GM18499 (cell line): ENCODE results near the gene OPCML.

Source experiments
- ATAC-seq: cut with Tn5 transposase; IDR thresholded peaks from one replicate; pipeline ENCODE4 v1.9.1; 2021; ENCODE audit warnings: moderate number of reproducible peaks; ENCODE audit not compliant: insufficient read depth, unreplicated experiment

Gene OPCML

DNA sequence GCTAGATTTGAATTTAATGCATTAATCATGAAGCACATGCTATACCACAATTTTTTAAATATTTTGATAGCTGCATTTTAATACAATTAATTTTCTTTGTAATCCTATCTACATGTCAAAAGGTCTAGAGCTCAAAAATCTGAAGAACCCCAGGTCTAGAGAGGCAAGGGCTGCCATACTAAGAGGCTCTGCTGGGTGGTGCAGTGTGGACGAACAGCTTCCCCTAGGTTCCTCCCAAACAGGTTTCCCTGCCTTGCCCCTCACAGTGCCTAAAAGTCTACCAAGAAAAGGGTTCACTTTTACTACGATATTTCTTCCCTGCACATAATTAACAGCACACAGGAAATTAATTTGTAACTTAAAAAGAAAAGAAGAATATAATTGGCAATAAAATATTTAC lies 681.1 kb downstream of the OPCML start:
- ATAC-seq = no peak

DNA sequence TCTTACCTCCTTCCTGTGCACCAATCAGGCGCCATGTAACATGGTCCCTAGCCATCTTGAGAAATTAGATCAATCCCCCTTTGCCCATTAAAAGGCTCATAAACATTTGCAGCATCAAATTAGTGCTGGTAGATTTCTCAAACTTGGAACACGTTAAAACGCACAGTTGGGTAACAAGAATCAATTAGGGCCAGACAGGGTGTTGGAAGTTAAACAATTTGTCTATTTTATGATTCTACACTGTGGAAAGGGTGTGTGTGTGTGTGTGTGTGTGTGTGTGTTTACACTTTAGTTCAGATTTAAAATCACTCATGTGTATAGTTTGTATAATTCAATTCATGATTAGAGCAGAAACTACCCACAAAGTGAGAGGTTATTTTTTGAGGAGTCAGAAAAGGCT lies 682.0 kb downstream of the OPCML start:
- ATAC-seq = no peak

DNA sequence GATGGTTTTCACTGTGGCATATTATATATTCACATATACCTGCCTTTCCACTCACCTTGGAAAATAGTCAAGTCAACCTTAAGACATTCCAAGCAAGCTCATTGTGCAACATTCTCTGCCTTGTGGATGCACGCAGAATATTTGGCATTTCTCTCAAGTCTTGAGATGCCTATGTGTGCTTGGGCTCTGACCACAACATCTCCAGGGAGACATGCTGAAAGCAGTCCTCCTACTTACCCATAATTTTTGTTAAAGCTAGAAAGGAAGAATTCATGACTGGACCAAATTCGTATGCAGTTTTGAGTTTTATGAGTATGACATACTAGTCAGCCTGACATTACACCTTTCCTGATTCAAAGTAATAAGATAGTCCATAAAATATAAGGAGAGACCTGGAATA lies 684.0 kb downstream of the OPCML start:
- ATAC-seq = no peak

DNA sequence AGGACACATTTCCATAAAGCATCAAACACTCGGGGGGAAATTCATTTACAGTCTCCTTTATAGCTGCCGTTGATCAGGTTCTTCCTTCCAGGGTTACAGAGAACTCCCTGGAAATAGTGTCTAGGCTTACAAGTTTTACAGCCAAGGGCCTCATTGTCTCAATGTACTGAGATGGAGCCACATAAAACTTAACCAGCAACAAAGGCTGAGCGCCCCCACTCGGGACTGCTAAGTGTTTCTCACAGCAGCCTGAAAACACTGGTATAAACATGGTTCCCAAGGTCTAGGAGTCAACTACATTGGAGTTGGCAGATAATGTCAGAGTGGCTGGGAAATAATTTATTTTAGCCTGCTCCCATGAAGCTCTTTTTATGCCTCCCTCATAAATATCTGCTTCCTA lies 686.2 kb downstream of the OPCML start:
- ATAC-seq = no peak

DNA sequence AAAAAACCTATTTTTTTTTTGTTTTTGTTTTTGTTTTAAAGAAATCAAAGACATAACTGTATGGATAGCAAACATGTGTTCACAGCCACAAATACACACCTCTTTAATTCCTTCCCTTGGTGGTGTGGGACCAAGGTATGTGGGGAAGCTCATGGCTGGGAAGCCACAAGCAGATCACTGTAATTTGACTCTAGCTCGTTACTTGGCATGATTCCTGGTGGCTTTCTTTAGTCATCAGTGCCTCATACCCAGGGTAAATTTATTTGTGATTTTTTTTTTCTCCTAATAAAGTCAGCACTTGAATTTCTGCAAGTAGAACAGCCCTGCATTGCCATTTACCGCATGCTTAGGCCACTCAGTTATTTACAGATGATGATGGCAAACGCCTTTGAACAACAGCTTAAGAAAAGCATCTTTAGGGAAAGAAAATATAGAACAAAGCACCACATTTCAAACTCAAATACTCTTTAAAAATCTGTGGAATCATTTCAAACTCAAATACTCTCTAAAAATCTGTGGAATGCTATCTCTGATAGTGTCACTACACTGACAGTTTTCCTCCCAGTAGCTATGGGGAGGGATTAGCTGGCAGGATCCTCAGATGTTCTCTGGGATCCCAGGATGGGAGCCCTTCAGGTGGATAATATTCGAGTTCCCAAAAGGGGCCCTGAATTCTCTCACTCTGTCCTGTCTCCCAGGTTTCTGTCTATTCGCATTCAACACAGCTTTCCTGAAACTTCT lies 687.2 kb downstream of the OPCML start:
- no peak for ATAC-seq

DNA sequence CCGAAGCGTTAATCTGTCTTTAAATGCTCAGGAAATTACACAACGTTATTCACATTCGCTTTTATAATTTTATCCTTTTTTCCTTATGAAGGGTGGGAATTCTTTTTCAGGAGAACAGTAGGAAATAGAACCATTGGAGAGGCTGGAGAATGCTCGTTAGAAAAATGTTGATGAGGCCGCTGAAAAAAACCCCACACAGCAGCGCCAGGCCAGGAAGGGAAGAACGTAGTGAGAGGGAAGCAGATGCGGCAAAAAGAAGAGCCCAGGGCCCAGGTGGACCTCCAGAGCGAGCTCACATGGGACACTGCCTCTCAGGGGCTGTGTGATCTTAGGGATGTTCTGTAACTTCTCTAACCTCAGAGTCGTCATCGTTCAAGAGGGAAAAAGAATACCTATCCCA lies 691.6 kb downstream of the OPCML start:
- ATAC-seq = no peak

DNA sequence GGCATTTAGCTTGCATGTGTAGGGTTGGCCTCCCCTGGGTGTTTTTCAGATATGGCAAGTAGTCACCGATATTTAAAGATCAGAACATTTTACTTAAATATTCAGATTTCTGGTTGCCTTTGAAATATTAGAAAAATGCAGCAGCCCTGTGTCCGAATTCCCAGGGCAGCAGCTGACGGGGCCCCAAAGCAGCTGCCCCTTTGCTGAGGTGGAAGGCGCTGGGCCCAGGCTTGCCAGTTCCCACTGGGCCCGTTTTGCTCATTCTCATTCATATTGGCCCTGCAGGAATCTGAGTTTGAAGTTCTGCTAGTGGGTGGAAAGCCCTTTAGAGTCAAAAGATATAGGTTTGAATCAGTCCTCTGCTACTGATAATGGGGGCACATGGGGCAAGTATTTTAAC lies 692.1 kb downstream of the OPCML start:
- ATAC-seq = no peak

DNA sequence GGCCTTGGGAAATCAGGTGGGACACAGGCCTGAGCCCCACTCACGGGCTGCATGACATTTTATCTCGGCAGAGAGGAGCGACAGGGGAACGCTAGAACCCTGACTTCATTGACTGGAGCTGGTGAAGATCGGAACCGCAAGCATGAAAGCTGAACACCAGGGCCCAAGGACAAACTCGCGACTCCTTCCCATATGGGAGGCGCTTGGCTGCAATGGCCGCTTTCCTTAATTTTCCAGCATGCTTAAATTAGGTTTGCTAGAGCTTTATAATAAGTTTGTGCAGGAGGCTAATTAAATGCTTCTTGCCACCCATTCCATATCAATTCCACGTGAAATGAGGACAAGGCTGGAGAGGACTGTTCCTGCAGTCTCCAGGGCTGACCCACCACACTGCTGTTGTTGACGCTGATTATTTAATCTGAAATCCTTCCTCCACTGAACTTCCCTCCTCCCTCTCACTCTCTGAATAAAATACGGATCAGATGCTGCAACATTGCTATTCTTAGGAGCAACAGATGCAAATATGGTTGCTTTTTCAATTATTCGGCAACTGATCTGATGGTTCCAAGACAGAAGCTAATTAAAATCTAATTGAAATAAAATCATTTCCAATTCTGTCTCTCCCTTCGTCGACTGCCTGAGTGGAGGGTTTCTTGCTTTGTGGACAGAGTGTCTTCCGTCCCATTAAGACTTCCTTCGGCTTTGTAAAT lies 692.9 kb downstream of the OPCML start:
- no peak for ATAC-seq

DNA sequence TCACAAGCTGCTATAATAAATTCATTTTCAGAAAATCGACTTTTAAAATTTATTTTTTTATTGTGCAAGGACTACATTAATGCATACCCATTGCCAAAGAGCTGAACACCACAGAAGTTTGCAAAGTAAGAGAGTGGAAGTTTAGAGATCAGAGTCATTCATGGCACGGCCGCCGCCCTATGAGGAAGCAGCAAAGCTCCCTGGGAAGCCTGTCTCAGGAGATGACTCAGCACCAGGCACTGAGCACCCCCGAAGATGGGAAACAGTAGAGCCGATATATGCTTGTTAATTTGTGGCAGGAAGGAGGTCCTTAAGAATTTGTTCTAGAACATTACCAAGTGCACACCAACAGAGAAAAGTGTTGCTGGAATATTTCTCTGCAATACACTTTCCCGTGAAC lies 693.7 kb downstream of the OPCML start:
- no peak for ATAC-seq

DNA sequence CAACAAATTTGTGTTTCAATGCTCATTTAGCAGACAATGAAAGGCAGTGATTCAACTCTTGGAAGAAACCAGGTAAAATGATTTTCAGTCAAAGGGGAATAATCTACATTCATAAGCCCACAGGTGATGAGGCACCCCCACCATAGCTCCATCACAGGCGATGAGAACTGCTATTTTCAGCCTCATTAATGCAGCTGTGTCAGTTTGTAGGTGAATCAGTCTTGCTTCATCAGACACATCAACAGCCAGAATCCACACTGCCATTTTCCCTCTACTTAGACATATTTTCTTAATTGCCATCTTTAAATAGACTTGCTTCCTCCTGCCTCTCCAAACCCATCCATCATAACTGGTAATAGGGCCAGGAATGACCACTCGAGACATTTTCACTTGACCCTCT lies 701.0 kb downstream of the OPCML start:
- no peak for ATAC-seq

DNA sequence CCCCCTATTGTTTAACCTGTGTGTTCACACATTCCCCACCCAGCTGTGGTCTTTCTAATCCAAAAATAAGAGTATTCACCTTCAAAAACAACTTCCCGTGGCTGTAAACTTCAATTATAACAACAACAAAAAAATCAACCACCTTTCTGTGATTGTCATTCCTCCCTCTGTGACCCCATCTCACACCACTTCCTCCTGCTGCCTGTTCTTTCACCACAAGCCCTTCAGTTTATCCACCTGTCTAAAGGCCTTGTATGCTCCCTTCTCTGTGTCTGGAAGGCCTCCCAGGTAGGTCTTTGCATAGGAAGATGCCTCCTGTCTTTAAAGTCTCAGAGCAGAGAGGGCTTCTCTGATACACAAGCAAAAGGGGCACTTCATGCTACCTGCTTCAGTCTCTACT lies 707.7 kb downstream of the OPCML start:
- no peak for ATAC-seq

DNA sequence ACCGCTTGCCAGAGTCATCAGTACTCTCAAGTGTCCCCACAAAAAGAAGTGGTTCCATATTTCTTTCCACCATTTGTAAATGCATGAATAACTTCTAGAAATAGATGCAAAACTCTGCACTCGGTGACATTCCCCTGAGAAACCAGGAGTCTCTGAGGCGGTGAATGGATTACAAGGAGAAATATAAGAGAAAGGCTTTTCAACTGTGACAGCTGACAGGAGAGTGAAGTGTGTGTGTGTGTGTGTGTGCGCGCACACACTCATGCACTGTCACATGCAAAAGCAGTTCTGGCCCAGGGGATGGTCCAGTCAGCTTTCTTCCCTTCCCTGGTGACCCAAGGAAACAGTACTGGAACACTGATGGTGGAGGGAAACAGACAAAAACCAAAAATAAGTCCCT lies 710.0 kb downstream of the OPCML start:
- no peak for ATAC-seq

DNA sequence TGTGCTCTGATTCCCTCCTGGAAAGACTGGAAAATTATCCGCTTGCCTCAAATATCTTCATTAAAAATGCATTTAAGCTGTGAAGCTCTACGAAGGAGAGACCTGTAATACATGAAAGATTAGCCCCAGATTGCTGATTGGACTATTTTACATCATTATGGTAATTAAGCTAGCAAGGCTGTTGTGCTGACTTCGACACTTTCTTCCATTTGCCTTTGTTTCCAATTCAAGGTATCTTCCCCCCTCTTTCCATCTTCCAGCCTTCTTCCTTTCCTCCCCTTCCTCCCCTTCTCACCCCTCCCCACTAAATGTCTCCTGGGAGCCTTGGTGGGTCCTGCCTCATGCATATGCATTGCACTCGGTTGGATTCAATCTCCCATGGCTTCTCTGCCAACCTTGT lies 710.8 kb downstream of the OPCML start:
- ATAC-seq = no peak

DNA sequence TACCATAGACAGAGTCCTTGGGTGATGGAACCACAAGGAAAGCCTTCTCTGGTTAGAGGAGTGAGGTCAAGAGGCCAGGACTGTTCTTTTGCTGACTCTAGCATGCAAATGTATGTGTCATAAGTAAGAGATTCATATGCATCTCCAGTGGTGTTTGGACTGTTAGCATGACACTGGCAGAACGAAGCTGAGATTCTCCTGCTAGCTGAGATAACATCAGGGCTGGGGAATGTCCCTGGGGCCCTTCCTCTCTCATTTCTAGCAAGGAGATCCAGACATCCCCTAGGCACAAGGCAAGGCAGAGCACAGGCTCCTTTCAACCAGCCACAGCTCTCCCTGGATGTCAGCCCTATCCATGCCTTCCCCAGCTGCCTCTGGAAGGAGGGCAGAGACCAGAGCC lies 711.3 kb downstream of the OPCML start:
- no peak for ATAC-seq

DNA sequence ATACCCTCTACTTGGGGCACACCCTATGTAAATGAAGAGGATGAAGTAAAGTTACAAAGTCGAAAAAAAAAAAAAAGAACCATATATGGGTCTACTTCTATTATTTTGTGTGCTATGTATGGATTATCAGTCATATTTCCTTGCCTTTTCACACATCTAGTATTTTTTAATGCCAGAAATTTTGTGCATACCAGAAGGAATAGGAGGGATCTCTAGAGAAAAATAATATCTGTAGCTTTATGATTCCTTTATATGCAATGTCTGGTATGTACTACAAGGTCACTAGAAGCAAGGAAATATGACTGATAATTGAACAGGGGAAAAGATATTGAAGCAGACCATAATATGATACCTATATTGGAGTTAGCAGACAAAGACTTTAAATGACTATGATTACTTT lies 713.4 kb downstream of the OPCML start:
- ATAC-seq = no peak

DNA sequence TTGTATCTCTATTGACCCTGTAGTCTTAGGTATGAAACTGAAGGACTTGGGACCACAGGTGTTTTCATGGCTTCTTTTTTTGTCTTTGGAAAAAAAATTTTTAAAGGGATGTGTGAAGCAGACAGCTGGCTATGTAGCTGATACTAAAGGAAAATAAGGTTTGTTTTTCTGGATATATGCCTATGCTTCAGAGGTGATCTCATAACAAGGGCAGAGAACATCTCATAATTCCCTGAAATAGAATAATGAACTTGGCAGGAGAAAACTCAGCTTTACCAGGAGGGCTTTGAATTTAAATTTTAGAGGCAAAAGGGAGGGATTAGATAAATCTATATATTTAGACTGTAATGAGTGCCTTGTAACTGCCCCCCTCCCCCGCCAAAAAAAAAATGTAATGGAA lies 714.9 kb downstream of the OPCML start:
- ATAC-seq = no peak

DNA sequence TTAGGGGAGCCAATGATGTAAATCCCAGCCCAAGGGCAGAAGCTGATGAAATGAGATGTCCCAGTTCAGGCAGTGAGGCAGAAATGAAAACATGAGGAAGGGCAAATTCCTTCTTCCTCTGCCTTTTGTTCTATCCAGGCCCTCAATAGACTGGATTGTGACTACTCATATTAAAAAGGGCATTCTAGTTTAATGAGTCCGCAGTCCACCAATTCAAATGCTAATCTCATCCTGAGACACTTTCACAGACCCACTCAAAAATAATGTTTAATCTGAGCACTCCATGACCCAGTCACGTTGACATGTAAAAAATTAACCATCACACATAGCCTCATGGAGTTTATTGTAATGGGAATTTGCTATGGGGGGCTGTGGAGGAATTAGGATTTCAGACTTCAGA lies 717.9 kb downstream of the OPCML start:
- no peak for ATAC-seq

DNA sequence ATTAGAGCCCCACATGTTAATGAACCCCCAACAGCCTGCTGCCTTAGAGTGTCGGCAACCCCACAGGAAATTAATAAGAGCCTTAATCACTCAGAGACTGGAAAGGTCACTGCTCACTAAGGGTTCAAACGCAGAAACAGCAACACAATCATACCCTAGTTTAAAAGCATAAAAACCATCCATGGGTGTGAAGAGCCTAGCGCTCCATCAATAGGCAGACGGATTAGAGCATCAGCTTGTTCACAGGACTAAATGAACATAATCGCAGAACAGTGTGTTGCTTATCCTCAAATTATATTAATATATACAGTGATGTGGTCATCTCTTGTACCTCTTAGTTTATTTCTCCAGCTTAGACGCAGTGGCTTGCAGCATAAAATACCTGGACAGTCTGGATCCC lies 720.7 kb downstream of the OPCML start:
- no peak for ATAC-seq

DNA sequence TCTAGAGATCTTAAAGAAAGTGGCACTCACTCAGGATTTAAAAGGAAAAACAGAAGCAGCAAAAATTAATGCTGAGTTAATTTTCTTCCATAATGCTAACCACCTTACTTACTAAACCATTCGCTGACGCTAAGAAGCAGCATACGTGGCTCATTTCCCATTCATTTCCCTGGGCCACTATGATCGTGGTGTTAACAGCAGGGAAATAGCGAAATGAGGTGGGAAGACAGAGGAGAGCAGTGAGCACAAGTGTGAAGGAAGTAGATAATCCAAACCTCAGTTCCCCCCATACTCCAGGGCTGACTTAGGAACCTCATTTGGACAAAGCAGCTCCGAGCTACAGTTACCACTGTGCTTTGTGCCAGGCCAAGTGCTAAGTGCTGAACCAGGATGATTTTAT lies 723.2 kb downstream of the OPCML start:
- no peak for ATAC-seq

DNA sequence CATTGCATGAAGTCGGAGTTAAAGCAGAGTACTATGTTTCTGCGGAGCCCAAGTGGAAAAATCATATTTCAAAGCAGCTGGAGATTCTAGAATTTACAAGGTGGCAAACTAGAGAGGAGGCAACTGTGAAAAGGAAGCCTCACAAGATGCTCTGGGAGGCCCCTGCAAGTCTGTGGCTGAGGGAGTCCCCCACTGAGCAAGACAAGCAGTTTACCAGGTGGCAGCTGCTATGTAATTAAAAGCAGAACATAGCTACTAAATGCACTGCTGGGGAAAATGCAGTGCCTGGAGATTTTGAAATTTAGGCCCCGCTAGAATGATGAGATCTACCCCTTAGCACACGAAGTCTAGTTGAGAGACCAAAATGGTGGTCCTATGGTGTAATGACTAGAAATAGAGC lies 728.0 kb downstream of the OPCML start:
- ATAC-seq = no peak

DNA sequence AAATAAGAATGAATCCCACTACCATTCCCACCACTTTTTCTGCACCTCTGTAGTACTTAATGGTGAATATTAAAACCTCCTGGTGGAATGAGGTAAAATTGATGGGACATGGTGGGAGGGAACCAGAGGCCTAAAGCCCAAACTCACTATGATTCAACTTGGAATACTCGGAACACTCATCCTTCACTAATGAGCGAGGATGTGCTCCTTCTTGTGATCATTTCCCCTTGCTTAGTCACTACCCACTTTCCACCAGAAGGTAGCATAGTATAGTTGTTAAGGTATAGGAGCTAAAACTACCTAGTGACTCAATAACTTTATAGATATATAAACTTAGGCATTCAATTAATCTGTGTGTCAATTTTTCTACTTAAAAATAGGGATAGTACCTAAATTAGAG lies 728.9 kb downstream of the OPCML start:
- ATAC-seq = no peak

DNA sequence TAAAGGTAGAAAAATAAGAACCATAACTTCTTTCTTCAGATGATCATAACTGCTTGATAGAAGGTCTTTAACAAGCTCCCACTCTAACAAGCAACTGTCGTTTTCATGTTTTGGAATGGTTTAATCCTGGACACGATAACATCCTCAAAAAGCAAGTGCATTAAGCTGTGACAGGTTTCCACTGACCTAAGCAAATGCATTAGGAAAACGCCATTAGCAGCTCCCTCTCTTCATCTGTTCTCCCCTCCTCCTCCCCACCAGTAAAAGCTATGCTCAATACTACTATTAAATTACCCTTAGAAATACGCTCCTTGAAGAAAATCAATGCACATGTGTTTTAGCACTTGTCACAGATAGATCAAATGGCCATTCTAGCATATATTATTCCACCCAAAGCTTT lies 729.4 kb downstream of the OPCML start:
- no peak for ATAC-seq
